Right lobe of liver (tissue), 5 donors: ENCODE data around the gene SLC35A1. TPM values are rescaled to one million over a fixed set of nuclear protein-coding genes. Genes with fewer than 3 reads are reported as not detected.

Experiments
- small RNA-seq, 2 experiments: library from RNA; depleted of rRNA; stranded (forward); fragments of <200 nt; gene quantifications; one replicate each; pipeline ENCODE3, GENCODE V24; 2016
- total RNA-seq, 6 experiments: library from RNA; depleted of rRNA in 2 of 6; stranded (reverse); fragments of >200 nt in 2 of 6; fragmentation: NEBNext Ultra II Directional in 3 of 6; extraction: Animal tissue kit (Norgen Biotek cat#: 25700) in 3 of 6; gene quantifications; one replicate each; pipeline versions ENCODE4 v1.1.0 to v1.2.4, GENCODE V29; 2016 to 2023
- donor health status: DM: no; HTN: no; CAD: no.
- donor health status: DM: no; HTN: no; CAD: no.
- donor health status: DM: no; HTN: yes; CAD: no.
- donor health status: DM: no; HTN: yes; CAD: no.

SLC35A1 gene
- total RNA-seq, 6 experiments from 2014 or later = 9.3 to 14.1 (median 11.2) TPM

Small RNA genes lying within 50 kb of the gene (small RNA-seq; reads per million reads assigned to genes)
- gene AL049697.2 (0 reads per million in 2 experiments), gene RNU6-444P (0 reads per million in 2 experiments)

Other genes starting within 250 kb of the SLC35A1 start
- 1 to 10 TPM; 2.8 to 5.9 (median 4.3) TPM for gene SMIM8, start 150.4 kb upstream of the SLC35A1 start, total RNA-seq
- gene GJB7, start 143.7 kb upstream of the SLC35A1 start, total RNA-seq = not detected
- gene C6orf163, start 128.2 kb upstream of the SLC35A1 start, total RNA-seq = 1 to 10 TPM in 4 of 6 experiments, under 1 TPM in 2; 0.55 to 1.7 (median 1.4) TPM
- gene CFAP206, start 65.0 kb upstream of the SLC35A1 start, total RNA-seq = under 1 TPM in 1 of 6 experiments, not detected in 5; 0.20 TPM
- 10 to 100 TPM; 13.5 to 19.3 (median 14.6) TPM for gene RARS2, start 117.0 kb downstream of the SLC35A1 start, total RNA-seq
- gene ORC3, start 117.2 kb downstream of the SLC35A1 start, total RNA-seq = 10 to 100 TPM in 3 of 6 experiments, 1 to 10 TPM in 3; 7.7 to 12.7 (median 9.8) TPM
- 10 to 100 TPM; 10.6 to 25.3 (median 18.6) TPM for gene AKIRIN2, start 229.3 kb downstream of the SLC35A1 start, total RNA-seq